GM11168 (cell line): ENCODE data around the gene AGER.
"Not testable (repeated sequence)": the region's sequence is repeated elsewhere in the genome, so short reads cannot be mapped to it uniquely, and the experiment has no call there.

ENCODE experiments used
- in situ Hi-C: fragments of 300-500 bp; cut with MboI; formaldehyde crosslinking; loops from one replicate; pipeline ENCODE4 v1.12.0; 2022; ENCODE audit warnings: low sequenced_read_pairs; ENCODE audit not compliant: unreplicated experiment

The AGER gene

GRCh38 chr6:32184084-32184640 lies at the start of gene AGER:
TSS of gene AGER (minus strand) at chr6:32184253. CDS start at chr6:32184222, 31 bp downstream.
- in situ Hi-C loops = no loop called here

GRCh38 chr6:32226434-32226833 lies 42.4 kb upstream of the AGER start:
- in situ Hi-C loops = loop anchor here (25.0 kb wide), 1 partner anchor 561 kb away; no protein-coding TSS in a partner anchor

- in situ Hi-C loops = loop anchor here (25.0 kb wide), 1 partner anchor 563 kb away; no protein-coding TSS in a partner anchor
Observed at GRCh38 chr6:32224696-32225095, 40.6 kb upstream of the AGER start.

GRCh38 chr6:32223258-32224235 lies 39.5 kb upstream of the AGER start, which contains the start of gene NOTCH4:
TSS of gene NOTCH4 (minus strand) at chr6:32224067. CDS start at chr6:32223928, 139 bp downstream.
- in situ Hi-C loops = no loop called here

GRCh38 chr6:32222333-32223230 lies 38.5 kb upstream of the AGER start:
- in situ Hi-C loops = no loop called here

GRCh38 chr6:32220021-32220420 lies 36.0 kb upstream of the AGER start:
- in situ Hi-C loops = no loop called here

- in situ Hi-C loops = no loop called here
Observed at GRCh38 chr6:32218167-32218566, 34.1 kb upstream of the AGER start.

GRCh38 chr6:32216998-32217397 lies 32.9 kb upstream of the AGER start:
- in situ Hi-C loops = no loop called here

- in situ Hi-C loops = no loop called here
Observed at GRCh38 chr6:32216285-32216684, 32.2 kb upstream of the AGER start.

- in situ Hi-C loops = no loop called here
Observed at GRCh38 chr6:32215617-32216016, 31.6 kb upstream of the AGER start.

- in situ Hi-C loops = no loop called here
Observed at GRCh38 chr6:32214126-32214525, 30.1 kb upstream of the AGER start.

- in situ Hi-C loops = no loop called here
Observed at GRCh38 chr6:32213649-32214048, 29.6 kb upstream of the AGER start.

- in situ Hi-C loops = no loop called here
Observed at GRCh38 chr6:32212076-32212760, 28.2 kb upstream of the AGER start.

- in situ Hi-C loops = not testable (repeated sequence)
Observed at GRCh38 chr6:32211432-32211831, 27.4 kb upstream of the AGER start.

GRCh38 chr6:32210191-32210601 lies 26.1 kb upstream of the AGER start:
- in situ Hi-C loops = no loop called here

GRCh38 chr6:32208996-32209395 lies 24.9 kb upstream of the AGER start:
- in situ Hi-C loops = no loop called here

GRCh38 chr6:32204268-32204715 lies 20.2 kb upstream of the AGER start:
- in situ Hi-C loops = no loop called here

GRCh38 chr6:32203426-32204267 lies 19.6 kb upstream of the AGER start:
- in situ Hi-C loops = no loop called here

GRCh38 chr6:32202186-32202585 lies 18.1 kb upstream of the AGER start:
- in situ Hi-C loops = no loop called here
